Measurements from ENCODE around the gene TMEM238. TPM values are rescaled to one million over a fixed set of nuclear protein-coding genes. Genes with fewer than 3 reads are reported as not detected.

TMEM238 gene
- total RNA-seq, 1 donor from 2014 or later = 0.46 TPM

GRCh38 chr19:55358943-55359908, 24.9 kb downstream of the TMEM238 start:
- DNase-seq (ENCODE audit: low read depth, low spot score) = no peak

- DNase-seq (ENCODE audit: low read depth, low spot score) = no peak
These were observed 25.6 kb downstream of the TMEM238 start for GRCh38 chr19:55358493-55358892.

DNA sequence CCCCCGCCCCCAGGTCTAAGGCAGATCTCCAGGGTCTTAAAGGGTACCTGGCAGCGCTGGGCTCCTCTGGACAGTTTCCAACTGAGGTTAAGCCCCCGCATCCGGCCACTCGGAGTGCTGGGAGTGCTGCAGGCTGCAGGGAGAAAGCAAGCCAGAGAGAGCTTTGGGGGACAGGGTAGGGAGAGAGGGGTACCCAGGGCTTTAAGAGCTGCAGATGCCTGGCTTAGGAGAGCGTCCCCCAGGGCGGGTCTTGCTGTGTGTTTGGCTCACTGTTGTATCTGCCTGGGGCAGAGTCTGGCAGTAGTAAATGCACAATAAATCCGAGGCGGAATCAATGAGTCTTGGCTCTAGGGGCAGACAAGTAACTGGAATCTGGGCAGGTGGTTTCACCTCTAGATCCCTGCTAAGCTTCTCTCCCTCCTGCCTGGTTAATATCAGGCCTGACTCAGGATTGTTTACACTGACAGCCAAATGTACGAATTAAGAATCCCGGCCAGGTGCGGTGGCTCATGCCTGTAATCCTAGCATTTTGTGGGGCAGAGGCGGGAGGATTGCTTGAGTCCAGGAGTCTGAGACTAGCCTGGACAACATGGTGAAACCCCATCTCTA, 28.8 kb downstream of the TMEM238 start:
- DNase-seq (ENCODE audit: low read depth, low spot score) = no peak

- DNase-seq (ENCODE audit: low read depth, low spot score) = no peak
These were observed 29.3 kb downstream of the TMEM238 start, which contains the start of gene COX6B2 for GRCh38 chr19:55354698-55355212. TSS of gene COX6B2 (minus strand) at chr19:55354719. CDS start at chr19:55354521, 198 bp downstream.

DNA sequence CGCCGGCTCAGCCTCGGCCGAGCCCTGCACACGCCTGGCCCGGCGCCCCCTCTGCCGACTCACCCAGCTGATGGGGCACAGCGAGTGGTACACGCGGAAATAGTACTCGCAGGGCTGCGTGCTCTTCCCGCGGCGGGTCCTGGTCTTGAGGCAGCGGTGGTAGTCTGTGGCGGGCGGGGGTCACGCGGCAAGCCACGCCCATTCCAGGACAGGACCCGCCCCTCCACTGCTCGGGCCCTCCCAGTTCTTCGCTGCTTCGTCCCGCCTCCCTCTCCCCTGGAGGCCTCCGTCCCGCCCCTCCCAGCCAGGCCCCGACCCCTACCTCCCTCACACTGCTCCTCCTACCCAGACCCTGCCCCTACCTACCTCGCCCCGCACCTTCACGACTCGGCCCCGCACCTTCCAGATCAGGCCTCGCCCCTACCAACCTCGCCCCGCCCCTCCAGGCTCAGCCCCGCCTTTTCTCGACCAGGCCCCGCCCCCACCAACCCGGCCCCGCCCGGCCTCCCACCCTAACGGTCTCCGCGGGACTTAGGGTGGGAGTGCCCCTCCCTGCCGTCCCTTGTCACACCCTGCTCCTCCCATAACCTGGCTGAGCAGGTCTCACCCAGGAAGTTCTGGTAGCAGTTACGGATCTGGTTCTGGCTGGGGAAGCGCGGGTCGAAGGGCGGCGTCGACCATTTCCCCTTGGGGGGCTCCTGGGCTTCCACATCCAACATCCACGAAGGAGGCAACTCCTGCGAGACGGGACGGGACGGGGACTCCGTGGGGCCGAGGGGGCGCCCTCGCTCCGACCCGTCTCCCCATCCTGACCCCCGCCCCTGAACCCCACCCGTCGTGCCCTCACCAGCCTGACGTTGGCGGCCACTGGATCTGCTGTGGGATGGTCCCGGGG, 30.0 kb downstream of the TMEM238 start:
- no peak for DNase-seq (ENCODE audit: low read depth, low spot score)

DNA sequence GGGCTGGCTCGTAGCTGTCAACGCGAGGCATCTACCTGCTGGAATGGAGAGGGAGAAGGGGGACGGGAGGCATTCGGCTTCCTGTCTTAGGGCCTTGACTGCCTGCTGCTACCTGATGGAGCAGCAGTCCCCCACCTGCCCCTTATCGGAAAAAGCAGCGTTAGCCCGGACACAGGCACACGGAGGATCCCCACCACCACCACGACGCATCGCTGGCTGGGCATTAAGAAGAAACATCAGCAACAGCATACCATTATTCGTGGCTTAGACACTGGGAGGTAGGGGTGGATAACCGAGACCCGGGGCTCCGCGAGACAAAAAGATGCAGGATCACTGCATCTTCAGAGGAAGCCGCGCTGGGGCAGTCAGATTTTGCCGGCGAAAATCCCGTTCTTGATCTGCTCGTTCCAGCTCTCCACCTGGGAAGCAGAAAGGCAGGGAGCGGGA, 30.7 kb downstream of the TMEM238 start:
- DNase-seq (ENCODE audit: low read depth, low spot score) = no peak

DNA sequence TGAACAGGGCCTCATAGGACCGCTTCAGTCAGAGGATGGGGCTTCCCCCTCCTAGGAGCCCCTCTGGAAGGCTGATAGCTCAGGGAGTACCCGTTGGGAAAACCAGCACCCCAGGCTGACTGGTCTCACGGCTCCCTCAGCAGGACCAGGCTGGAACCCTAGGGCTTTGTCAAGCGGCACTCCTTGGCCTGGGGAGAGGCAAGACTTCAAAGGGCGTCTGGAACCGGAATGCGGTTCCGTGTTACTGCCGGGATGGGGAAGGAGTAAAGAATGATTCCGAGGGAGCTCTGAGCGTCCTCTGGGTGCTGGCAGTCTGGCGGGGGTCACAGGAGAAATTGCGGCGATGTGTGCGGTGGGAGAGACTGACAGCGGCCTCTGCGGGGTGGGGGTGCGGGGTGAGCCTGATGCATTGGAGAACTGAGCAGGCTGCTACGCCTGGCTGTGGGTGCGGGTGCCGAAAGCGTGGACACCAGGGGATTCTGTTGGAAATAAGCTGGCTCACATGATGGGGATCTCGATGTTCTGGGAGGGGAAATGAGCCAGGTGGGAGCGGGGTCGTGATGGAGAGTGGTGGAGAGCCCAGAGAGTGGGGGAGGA, 31.4 kb downstream of the TMEM238 start:
- no peak for DNase-seq (ENCODE audit: low read depth, low spot score)

GRCh38 chr19:55352040-55352439, 32.1 kb downstream of the TMEM238 start:
- no peak for DNase-seq (ENCODE audit: low read depth, low spot score)

GRCh38 chr19:55350620-55351315, 33.3 kb downstream of the TMEM238 start:
- DNase-seq (ENCODE audit: low read depth, low spot score) = no peak

GRCh38 chr19:55348317-55349034, 35.6 kb downstream of the TMEM238 start:
- no peak for DNase-seq (ENCODE audit: low read depth, low spot score)

GRCh38 chr19:55347442-55348009, 36.6 kb downstream of the TMEM238 start:
- no peak for DNase-seq (ENCODE audit: low read depth, low spot score)

DNA sequence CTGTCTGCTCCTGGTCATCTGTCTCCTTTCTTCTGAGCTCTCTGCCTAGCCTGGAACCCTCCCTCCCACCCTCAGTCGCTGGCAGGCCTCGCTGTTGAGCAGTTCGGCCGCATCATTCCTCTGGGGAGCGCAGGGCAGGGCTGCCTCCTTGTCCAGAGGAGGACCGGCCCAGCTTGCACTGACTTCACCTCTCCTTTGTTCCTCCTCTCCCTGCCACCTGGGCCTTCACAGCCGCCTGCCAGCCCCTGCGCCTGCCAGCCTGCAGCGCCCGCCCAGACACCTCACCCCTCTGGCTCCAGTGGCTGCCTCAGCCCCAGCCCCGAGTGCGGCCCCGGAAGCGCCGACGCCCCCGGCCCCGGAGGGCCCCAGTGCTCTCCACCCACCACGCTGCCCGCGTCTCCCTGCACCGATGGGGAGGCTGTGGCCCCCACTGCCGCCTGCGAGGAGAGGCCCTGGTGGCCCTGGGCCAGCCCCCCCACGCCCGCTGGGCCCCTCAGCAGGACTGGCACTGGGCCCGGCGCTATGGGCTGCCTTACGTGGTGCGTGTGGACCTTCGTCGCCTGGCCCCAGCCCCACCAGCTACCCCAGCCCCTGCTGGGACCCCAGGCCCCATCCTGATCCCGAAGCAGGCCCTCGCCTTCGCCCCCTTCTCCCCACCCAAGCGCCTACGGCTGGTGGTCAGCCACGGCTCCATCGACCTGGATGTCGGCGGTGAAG, 37.2 kb downstream of the TMEM238 start:
- DNase-seq (ENCODE audit: low read depth, low spot score) = no peak

- DNase-seq (ENCODE audit: low read depth, low spot score) = no peak
These were observed 38.0 kb downstream of the TMEM238 start for GRCh38 chr19:55345818-55346724.

DNA sequence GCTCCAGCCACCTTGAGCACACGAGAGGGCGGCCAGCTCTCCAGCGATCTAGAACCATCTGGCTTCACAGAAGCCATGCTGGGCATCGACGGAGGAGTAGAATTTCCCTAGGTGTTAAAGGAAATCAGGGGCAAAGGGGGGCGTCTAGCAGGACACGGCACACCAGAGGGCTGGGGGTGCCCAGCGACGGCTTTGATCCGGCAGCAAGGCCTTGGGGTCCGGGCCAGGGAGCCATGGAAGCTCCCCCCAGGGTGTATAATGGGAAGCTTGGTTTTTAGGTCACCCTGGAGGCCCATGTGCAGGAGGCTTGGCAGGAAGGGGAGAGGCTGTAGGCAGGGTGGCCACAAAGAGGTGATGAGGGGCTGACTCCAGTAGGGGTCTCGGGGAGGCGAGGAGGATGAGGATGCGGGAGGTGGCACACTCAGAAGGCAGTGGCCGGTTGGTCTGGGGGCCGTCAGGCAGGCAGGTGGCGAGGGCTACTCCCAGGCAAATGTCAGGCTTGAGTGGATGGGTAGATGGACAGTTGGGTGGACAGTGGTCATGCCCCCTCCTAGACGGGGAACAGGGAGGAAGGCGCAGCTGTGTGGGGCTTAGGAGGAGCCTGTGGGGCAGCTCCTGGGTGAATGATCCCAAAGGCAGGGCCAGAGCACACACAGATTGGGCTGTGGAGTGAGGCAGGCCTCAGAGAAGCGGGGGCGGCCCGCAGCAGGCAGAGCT, 38.8 kb downstream of the TMEM238 start:
- no peak for DNase-seq (ENCODE audit: low read depth, low spot score)

GRCh38 chr19:55344444-55344843, 39.6 kb downstream of the TMEM238 start:
- no peak for DNase-seq (ENCODE audit: low read depth, low spot score)

GRCh38 chr19:55341595-55342531, 42.2 kb downstream of the TMEM238 start:
- DNase-seq (ENCODE audit: low read depth, low spot score) = no peak

All from pulmonary artery endothelial cell (primary cell).